Subcutaneous adipose tissue (tissue), 4 donors: ENCODE results near the gene PRKG1. TPM values are rescaled to one million over a fixed set of nuclear protein-coding genes. Genes with fewer than 3 reads are reported as not detected.

Source experiments
- CTCF ChIP-seq: fragments of 450-650 bp; IDR thresholded peaks from one replicate; pipeline ENCODE4 v1.5.1; 2016; ENCODE audit warnings: low read depth, mild to moderate bottlenecking, control low read depth, antibody characterized with exemption, moderate library complexity
- total RNA-seq, 4 donors: library from RNA; depleted of rRNA; stranded (reverse); fragments of >200 nt; gene quantifications; one replicate each; pipeline ENCODE4 v1.1.0, GENCODE V29; 2016

Gene PRKG1
- total RNA-seq, 4 donors from 2014 or later = 7.6 to 17.2 (median 10.7) TPM

GRCh38 chr10:52011118-52011517, 936.8 kb downstream of the PRKG1 start:
- no peak for TF ChIP-seq CTCF

DNA sequence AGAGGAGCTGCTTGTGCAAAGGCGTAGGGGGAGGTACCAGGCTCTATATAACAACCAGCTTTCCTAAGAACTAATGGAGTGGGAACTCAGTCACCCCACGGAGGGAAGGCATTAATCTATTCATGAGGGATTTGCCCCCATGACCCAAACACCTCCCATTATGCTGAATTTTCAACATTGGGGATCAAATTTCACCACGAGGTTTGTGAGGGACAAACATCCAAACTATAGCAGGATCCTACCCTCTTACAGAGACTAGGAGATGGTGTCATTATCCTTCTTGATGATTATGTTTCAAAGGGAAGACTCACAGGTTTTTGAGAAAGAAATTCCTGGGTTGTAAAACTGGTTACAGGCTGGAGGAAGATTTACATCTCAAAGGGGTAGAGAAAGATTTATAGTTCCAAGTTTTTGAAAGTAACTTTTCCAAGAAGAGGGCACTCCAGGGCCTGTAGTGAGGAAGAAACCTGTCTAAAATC, 944.8 kb downstream of the PRKG1 start:
- TF ChIP-seq CTCF = no peak

DNA sequence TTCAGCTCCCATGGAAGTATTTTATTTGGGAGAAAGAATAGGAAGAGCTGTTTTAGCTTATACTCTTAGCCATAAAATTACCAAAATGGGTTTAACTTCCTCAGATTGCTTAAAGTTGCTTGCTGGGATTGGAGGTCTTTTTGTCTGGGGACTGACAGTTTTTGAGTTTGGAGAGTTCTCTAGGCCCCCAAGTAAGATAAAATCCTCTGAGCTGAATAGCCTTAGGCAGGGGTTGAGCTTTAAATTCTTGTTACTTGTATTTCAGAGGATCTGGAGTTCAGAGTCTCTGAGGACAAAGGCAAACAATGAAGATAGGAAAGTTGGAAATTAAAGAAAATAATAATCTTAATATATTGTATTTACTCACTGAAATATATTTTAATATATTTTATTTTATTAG, 945.4 kb downstream of the PRKG1 start:
- no peak for TF ChIP-seq CTCF

DNA sequence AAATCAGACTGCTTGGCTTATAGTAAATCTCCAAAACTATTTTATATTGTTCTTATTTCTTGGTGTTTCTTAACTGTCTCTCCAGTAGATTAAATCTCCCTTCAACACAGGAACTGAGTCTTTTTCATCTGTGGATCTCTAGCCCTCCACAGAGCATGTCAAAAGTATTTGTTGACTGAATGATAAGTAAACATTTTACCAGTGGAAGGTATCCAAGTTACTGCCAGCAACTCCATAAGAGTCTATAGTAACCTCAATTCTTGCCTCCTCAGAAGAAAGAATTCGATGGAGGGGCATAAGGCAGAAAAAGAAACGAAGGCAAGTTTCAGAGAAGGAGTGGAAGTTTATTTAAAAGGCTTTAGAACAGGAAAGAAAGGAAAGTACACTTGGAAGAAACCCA, 945.9 kb downstream of the PRKG1 start:
- no peak for TF ChIP-seq CTCF

DNA sequence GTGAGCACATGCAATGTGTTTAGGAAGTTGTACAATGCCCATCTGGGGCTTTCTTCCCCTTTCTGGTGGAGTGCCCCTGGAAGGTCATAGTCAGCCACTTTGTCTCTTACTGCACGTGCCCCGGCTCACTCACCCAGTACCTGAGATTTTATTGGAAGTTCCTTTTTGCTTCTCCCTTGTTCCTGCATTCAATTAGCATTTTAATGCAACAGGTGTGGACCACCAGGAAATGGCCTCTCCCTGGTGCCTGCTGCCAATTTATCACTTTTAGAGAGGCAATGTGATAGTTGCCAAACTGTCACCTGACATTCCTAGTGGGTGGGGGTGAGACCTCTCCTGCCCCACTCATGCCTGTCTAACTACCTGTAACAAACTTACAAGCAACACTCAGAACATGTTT, 946.4 kb downstream of the PRKG1 start:
- TF ChIP-seq CTCF = no peak

GRCh38 chr10:52027055-52027705, 952.9 kb downstream of the PRKG1 start:
- TF ChIP-seq CTCF = no peak

- TF ChIP-seq CTCF = no peak
These were observed 954.2 kb downstream of the PRKG1 start for GRCh38 chr10:52028523-52028858.
